Endothelial cell of umbilical vein (primary cell): ENCODE results near the gene PDE1A. TPM values are rescaled to one million over a fixed set of nuclear protein-coding genes. Genes with fewer than 3 reads are reported as not detected.

Experiments
- BruUV-seq: library from RNA; stranded (reverse); fragments of 400-500 nt; replicated peaks from 2 replicates; lab custom pipeline; 2021; lab: Mats Ljungman, UMichigan
- CTCF ChIA-PET: fragments of 300-600, 350-600 bp; sonication (Branson Sonifier 250); formaldehyde crosslinking; loops from one replicate; lab custom pipeline; 2021; ENCODE audit warnings: antibody characterized with exemption, inconsistent platforms; lab: Charles Lee
- POLR2A ChIA-PET: fragments of 300-600, 350-600 bp; sonication (Branson Sonifier 250); formaldehyde crosslinking; loops from one replicate; lab custom pipeline; 2021; ENCODE audit warnings: antibody characterized with exemption, inconsistent platforms; lab: Charles Lee
- DNase-seq: peaks from one replicate; pipeline ENCODE4 v3.0.0-alpha.2; 2011; ENCODE audit warnings: low read depth, low spot score
- FAIRE-seq: peaks from 2 replicates; lab custom pipeline; 2011; peaks lifted over from hg19 to GRCh38; lab: Jason Lieb, UNC
- H2AFZ ChIP-seq: 2 replicates; pipeline ENCODE4 v1.6.0; 2012; ENCODE audit warnings: low read depth, low read length, control low read depth, inconsistent platforms
- H3K27ac ChIP-seq: 2 replicates; pipeline ENCODE4 v1.5.1; 2011; ENCODE audit warnings: low read depth, mild to moderate bottlenecking, control low read depth, low read length, moderate library complexity; ENCODE audit not compliant: insufficient read depth
- H3K27me3 ChIP-seq, 2 experiments: 2 replicates each; pipeline versions ENCODE4 v1.6.0 to v1.6.1; 2011; ENCODE audit warnings: low read length in 2 of 2, mixed read lengths in 1 of 2; ENCODE audit not compliant: control insufficient read depth in 2 of 2, insufficient read depth in 2 of 2
- H3K36me3 ChIP-seq, 2 experiments: 2 replicates in 1 of 2; 3 replicates in 1 of 2; pipeline ENCODE4 v1.5.1; 2011; ENCODE audit warnings: low read length in 2 of 2, mild to moderate bottlenecking in 1 of 2, moderate library complexity in 1 of 2; ENCODE audit not compliant: control insufficient read depth in 2 of 2, insufficient read depth in 2 of 2; ENCODE audit errors: extremely low read depth in 1 of 2
- H3K4me1 ChIP-seq: 3 replicates; pipeline ENCODE4 v1.5.1; 2011; ENCODE audit warnings: mild to moderate bottlenecking, low read length; ENCODE audit not compliant: control insufficient read depth, insufficient read depth; ENCODE audit errors: extremely low read depth
- H3K4me2 ChIP-seq: 2 replicates; pipeline ENCODE4 v1.6.1; 2011; ENCODE audit warnings: low read length, control low read depth, mixed read lengths; ENCODE audit not compliant: insufficient read depth
- H3K4me3 ChIP-seq, 3 experiments: fragments of 200-600 bp in 1 of 3; sonication (generic), shearing (Covaris generic) in 1 of 3; replicated peaks in 1 of 3; 2 replicates each; pipeline ENCODE4 v1.5.1; 2011 to 2016; ENCODE audit warnings: control low read depth in 3 of 3, low read length in 3 of 3, mild to moderate bottlenecking in 2 of 3, inconsistent platforms in 1 of 3, low read depth in 1 of 3, moderate library complexity in 1 of 3; ENCODE audit not compliant: insufficient read depth in 1 of 3
- H3K79me2 ChIP-seq: 2 replicates; pipeline ENCODE4 v1.6.0; 2012; ENCODE audit warnings: low read length, inconsistent platforms; ENCODE audit not compliant: control insufficient read depth, insufficient read depth
- H3K9ac ChIP-seq: replicated peaks from 2 replicates; pipeline ENCODE3; 2011; ENCODE audit warnings: low read length, control low read depth; ENCODE audit not compliant: insufficient read depth; ENCODE audit errors: extremely low read depth
- H3K9me1 ChIP-seq: replicated peaks from 3 replicates; pipeline ENCODE4 v1.6.0; 2011; ENCODE audit warnings: mild to moderate bottlenecking, low read length; ENCODE audit not compliant: control insufficient read depth, insufficient read depth; ENCODE audit errors: extremely low read depth
- H3K9me3 ChIP-seq: replicated peaks from 2 replicates; pipeline ENCODE4 v1.5.1; 2012; ENCODE audit warnings: low read length, inconsistent platforms; ENCODE audit not compliant: control insufficient read depth, insufficient read depth
- H4K20me1 ChIP-seq: replicated peaks from 2 replicates; pipeline ENCODE3; 2011; ENCODE audit warnings: mild to moderate bottlenecking, low read length; ENCODE audit not compliant: control insufficient read depth, insufficient read depth; ENCODE audit errors: extremely low read depth
- CTCF ChIP-seq, 2 donors: IDR thresholded peaks; 1 replicate in 1 of 2; 2 replicates in 1 of 2; pipeline ENCODE4 v1.5.1; 2011; ENCODE audit warnings: low read length in 2 of 2, mild to moderate bottlenecking in 2 of 2, moderate library complexity in 2 of 2, control low read depth in 1 of 2, inconsistent platforms in 1 of 2, low read depth in 1 of 2; ENCODE audit not compliant: insufficient read depth in 1 of 2; ENCODE audit errors: extremely low read depth in 1 of 2
- EZH2 ChIP-seq: IDR thresholded peaks from 2 replicates; pipeline ENCODE4 v1.6.1; 2012; ENCODE audit warnings: borderline replicate concordance, low read depth, mild to moderate bottlenecking, moderate library complexity, low read length, inconsistent platforms; ENCODE audit not compliant: severe bottlenecking
- FOS ChIP-seq: IDR thresholded peaks from 2 replicates; pipeline ENCODE4 v1.6.1; 2011; ENCODE audit warnings: mild to moderate bottlenecking, low read length, moderate library complexity, borderline replicate concordance; ENCODE audit not compliant: insufficient read depth
- GATA2 ChIP-seq: IDR thresholded peaks from 2 replicates; pipeline ENCODE4 v1.7.0; 2011; ENCODE audit warnings: low read depth, mild to moderate bottlenecking, moderate library complexity, mixed read lengths, low read length; ENCODE audit not compliant: insufficient read length, insufficient read depth
- JUN ChIP-seq: IDR thresholded peaks from 2 replicates; pipeline ENCODE4 v1.6.1; 2011; ENCODE audit warnings: borderline replicate concordance, low read depth; ENCODE audit not compliant: insufficient read length, insufficient read depth
- MAX ChIP-seq: IDR thresholded peaks from 2 replicates; pipeline ENCODE4 v1.6.1; 2011; ENCODE audit not compliant: insufficient read depth, insufficient read length
- MYC ChIP-seq: IDR thresholded peaks from one replicate; pipeline ENCODE4 v1.6.1; 2011; ENCODE audit warnings: mild to moderate bottlenecking, low read depth, low read length
- POLR2A ChIP-seq: IDR thresholded peaks from 2 replicates; pipeline ENCODE4 v1.6.1; 2012; ENCODE audit warnings: low read depth, mild to moderate bottlenecking, control low read depth, low read length
- POLR2AphosphoS5 ChIP-seq: IDR thresholded peaks from 2 replicates; pipeline ENCODE4 v1.6.1; 2012; ENCODE audit warnings: low read depth, mild to moderate bottlenecking, control low read depth, low read length, moderate library complexity; ENCODE audit not compliant: insufficient read depth
- dilution Hi-C: fragments of 300-500 bp; cut with MboI; formaldehyde crosslinking; loops from one replicate; pipeline ENCODE4 v1.15.0; 2019; ENCODE audit warnings: low sequenced_read_pairs; ENCODE audit not compliant: extremely low pct_ligation_motif_present
- intact Hi-C: fragments of 100-400 bp; cut with micrococcal nuclease; formaldehyde crosslinking; loops from one replicate; pipeline ENCODE4 v1.10.0; 2022
- polyA plus RNA-seq, 4 experiments: library from polyadenylated mRNA; depleted of rRNA in 3 of 4; stranded (reverse) in 3 of 4; unstranded in 1 of 4; fragments of >200 nt; gene quantifications; 2 replicates each; pipeline versions ENCODE4 v1.2.1 to v1.2.3, GENCODE V29; 2011 to 2012; ENCODE audit warnings: missing spikeins in 1 of 4
- total RNA-seq: library from RNA; stranded (reverse); gene quantifications from 2 replicates; pipeline ENCODE4 v1.2.3, GENCODE V29; 2021

PDE1A gene
- total and polyA plus RNA-seq, 2 donors (not counting 3 experiments of a cell fraction or from before 2014, with no cell fraction given) = 0.43 to 0.49 TPM

GRCh38 chr2:182110347-182110746 is 316.5 kb downstream of the PDE1A start:
- H3K36me3 ChIP-seq = no peaks in the 10 kb centered on the region
- H3K9me3 ChIP-seq = no peaks in the 10 kb centered on the region
- H2AFZ ChIP-seq = no peak overlapping the region
- FAIRE-seq (peak; percentile 8), DNase-seq (no peak)
- TF ChIP-seq JUN (no peak), MAX (no peak), GATA2 (no peak), FOS (no peak), POLR2A (no peak), EZH2 (no peak), POLR2AphosphoS5 (no peak), CTCF (IDR thresholded peaks at IDR 0.05; ENCODE audit: extremely low read depth in 1 of 2, insufficient read depth in 1 of 2, low read depth in 1 of 2, low read length in 2 of 2) (no peak), MYC (no peak)
- H3K4me2 ChIP-seq = no peak overlapping the region
- H3K4me3 ChIP-seq = no peak overlapping the region
- dilution Hi-C loops = no loop called here
- no peaks in the 10 kb centered on the region for H4K20me1 ChIP-seq
- no peaks in the 10 kb centered on the region for H3K79me2 ChIP-seq
- peaks cover 0 to 3% of the 10 kb centered on the region in 2 experiments for H3K27me3 ChIP-seq
- POLR2A ChIA-PET = no interaction called here
- no peaks in the 10 kb centered on the region for H3K4me1 ChIP-seq
- intact Hi-C loops = no loop called here
- no peak overlapping the region for H3K9ac ChIP-seq
- CTCF ChIA-PET = no interaction called here
- H3K9me1 ChIP-seq = no peaks in the 10 kb centered on the region
- no TSS peak for BruUV-seq
- no peak overlapping the region for H3K27ac ChIP-seq
